ENCODE results near the gene FCRLA.

FCRLA gene

GRCh38 chr1:161705537-161705936 is 1.5 kb upstream of the FCRLA start:
- no peak overlapping the region for H3K4me3 ChIP-seq (ENCODE audit: low read depth, low read length)
- TF ChIP-seq CTCF (IDR thresholded peaks at IDR 0.05; ENCODE audit: low read depth, low read length), result no peak

GRCh38 chr1:161706113-161706481 is 932 bp upstream of the FCRLA start:
- no peak overlapping the region for H3K4me3 ChIP-seq (ENCODE audit: low read depth, low read length)
- TF ChIP-seq CTCF (IDR thresholded peaks at IDR 0.05; ENCODE audit: low read depth, low read length), result no peak

GRCh38 chr1:161707503-161707902 is 474 bp downstream of the FCRLA start:
- TF ChIP-seq CTCF (IDR thresholded peaks at IDR 0.05; ENCODE audit: low read depth, low read length), result no peak
- no peak overlapping the region for H3K4me3 ChIP-seq (ENCODE audit: low read depth, low read length)

- H3K4me3 ChIP-seq (ENCODE audit: low read depth, low read length), result no peak overlapping the region
- TF ChIP-seq CTCF (IDR thresholded peaks at IDR 0.05; ENCODE audit: low read depth, low read length), result no peak
Observed at GRCh38 chr1:161709373-161709772, 2.3 kb downstream of the FCRLA start.

GRCh38 chr1:161710560-161710959 is 3.5 kb downstream of the FCRLA start:
- H3K4me3 ChIP-seq (ENCODE audit: low read depth, low read length), result no peak overlapping the region
- no peak for TF ChIP-seq CTCF (IDR thresholded peaks at IDR 0.05; ENCODE audit: low read depth, low read length)

GRCh38 chr1:161718559-161719324 is 11.7 kb downstream of the FCRLA start:
- TF ChIP-seq CTCF (IDR thresholded peaks at IDR 0.05; ENCODE audit: low read depth, low read length), result no peak
- no peak overlapping the region for H3K4me3 ChIP-seq (ENCODE audit: low read depth, low read length)

- H3K4me3 ChIP-seq (ENCODE audit: low read depth, low read length), result no peak overlapping the region
- TF ChIP-seq CTCF (IDR thresholded peaks at IDR 0.05; ENCODE audit: low read depth, low read length), result no peak
Observed at GRCh38 chr1:161719325-161719611, 12.2 kb downstream of the FCRLA start.
